ENCODE measurements around the gene SHISA9.

SHISA9 gene

GRCh38 chr16:12866981-12867551 is 34.3 kb upstream of the SHISA9 start:
- no peaks in the 10 kb centered on the region for H3K79me2 ChIP-seq (ENCODE audit: insufficient read depth, low read depth)
- H3K9ac ChIP-seq = no peak overlapping the region
- TF ChIP-seq CTCF (conservative IDR thresholded peaks at IDR 0.05; ENCODE audit: low read depth, low read length) = no peak
- H3K4me1 ChIP-seq (ENCODE audit: low read depth, poor library complexity, severe bottlenecking) = no peaks in the 10 kb centered on the region
- H4K20me1 ChIP-seq (ENCODE audit: insufficient read depth) = no peaks in the 10 kb centered on the region
- H3K36me3 ChIP-seq (ENCODE audit: insufficient read depth) = no peaks in the 10 kb centered on the region
- H3K27me3 ChIP-seq (ENCODE audit: insufficient read depth, low read depth) = no peaks in the 10 kb centered on the region
- no peak overlapping the region for H2AFZ ChIP-seq (ENCODE audit: low read depth)
- H3K4me3 ChIP-seq (IDR thresholded peaks at IDR 0.05; ENCODE audit: insufficient read depth, low read depth, low read length) = no peak overlapping the region
- no peak overlapping the region for H3K4me2 ChIP-seq
- H3K27ac ChIP-seq = no peak overlapping the region

- H3K9ac ChIP-seq = no peak overlapping the region
- H3K4me3 ChIP-seq (IDR thresholded peaks at IDR 0.05; ENCODE audit: insufficient read depth, low read depth, low read length) = no peak overlapping the region
- H3K27ac ChIP-seq = no peak overlapping the region
- no peaks in the 10 kb centered on the region for H3K36me3 ChIP-seq (ENCODE audit: insufficient read depth)
- H2AFZ ChIP-seq (ENCODE audit: low read depth) = no peak overlapping the region
- no peak for TF ChIP-seq CTCF (conservative IDR thresholded peaks at IDR 0.05; ENCODE audit: low read depth, low read length)
- H3K27me3 ChIP-seq (ENCODE audit: insufficient read depth, low read depth) = no peaks in the 10 kb centered on the region
- no peak overlapping the region for H3K4me2 ChIP-seq
- H4K20me1 ChIP-seq (ENCODE audit: insufficient read depth) = no peaks in the 10 kb centered on the region
- no peaks in the 10 kb centered on the region for H3K79me2 ChIP-seq (ENCODE audit: insufficient read depth, low read depth)
- H3K4me1 ChIP-seq (ENCODE audit: low read depth, poor library complexity, severe bottlenecking) = no peaks in the 10 kb centered on the region
Measured at GRCh38 chr16:12868169-12868568, 33.2 kb upstream of the SHISA9 start.

- Histone ChIP-seq H2AFZ (ENCODE audit: low read depth) (no peak overlapping the region), H3K79me2 (ENCODE audit: insufficient read depth, low read depth) (no peaks in the 10 kb centered on the region), H4K20me1 (ENCODE audit: insufficient read depth) (no peaks in the 10 kb centered on the region), H3K27me3 (ENCODE audit: insufficient read depth, low read depth) (no peaks in the 10 kb centered on the region), H3K9ac (no peak overlapping the region), H3K4me3 (IDR thresholded peaks at IDR 0.05; ENCODE audit: insufficient read depth, low read depth, low read length) (no peak overlapping the region), H3K36me3 (ENCODE audit: insufficient read depth) (no peaks in the 10 kb centered on the region), H3K4me1 (ENCODE audit: low read depth, poor library complexity, severe bottlenecking) (no peaks in the 10 kb centered on the region), H3K27ac (no peak overlapping the region), H3K4me2 (no peak overlapping the region)
- TF ChIP-seq CTCF (conservative IDR thresholded peaks at IDR 0.05; ENCODE audit: low read depth, low read length) = no peak
Measured at GRCh38 chr16:12868788-12869187, 32.6 kb upstream of the SHISA9 start.

GRCh38 chr16:12869698-12870427 is 31.5 kb upstream of the SHISA9 start:
- H2AFZ ChIP-seq (ENCODE audit: low read depth) = no peak overlapping the region
- no peaks in the 10 kb centered on the region for H3K4me1 ChIP-seq (ENCODE audit: low read depth, poor library complexity, severe bottlenecking)
- no peak overlapping the region for H3K27ac ChIP-seq
- H3K9ac ChIP-seq = no peak overlapping the region
- no peak overlapping the region for H3K4me2 ChIP-seq
- no peaks in the 10 kb centered on the region for H4K20me1 ChIP-seq (ENCODE audit: insufficient read depth)
- no peak for TF ChIP-seq CTCF (conservative IDR thresholded peaks at IDR 0.05; ENCODE audit: low read depth, low read length)
- no peak overlapping the region for H3K4me3 ChIP-seq (IDR thresholded peaks at IDR 0.05; ENCODE audit: insufficient read depth, low read depth, low read length)
- H3K27me3 ChIP-seq (ENCODE audit: insufficient read depth, low read depth) = no peaks in the 10 kb centered on the region
- no peaks in the 10 kb centered on the region for H3K36me3 ChIP-seq (ENCODE audit: insufficient read depth)
- H3K79me2 ChIP-seq (ENCODE audit: insufficient read depth, low read depth) = no peaks in the 10 kb centered on the region
